DND-41 (cell line): Measurements from ENCODE around the gene ASB1.
A peak's percentile ranks its signal among the peaks of the same experiment; 100 is the strongest.

Source experiments
- ATAC-seq: fragments of 200-7000 bp; cut with Tn5 transposase; 3 replicates; pipeline ENCODE4 v1.9.1; 2021; ENCODE audit warnings: low read depth; ENCODE audit not compliant: insufficient read depth
- DNase-seq: peaks from one replicate; pipeline ENCODE4 v3.0.0-alpha.2; 2020
- H2AFZ ChIP-seq: 2 replicates; pipeline ENCODE4 v1.6.0; 2012; ENCODE audit warnings: low read depth, low read length
- H3K27ac ChIP-seq: 2 replicates; pipeline ENCODE4 v1.5.1; 2012; ENCODE audit warnings: low read length, inconsistent platforms
- H3K27me3 ChIP-seq: fragments of 200-600 bp; sonication (generic); 2 replicates; pipeline ENCODE4 v1.6.0; 2012; ENCODE audit warnings: low read length, mild to moderate bottlenecking, inconsistent platforms; ENCODE audit not compliant: insufficient read depth, poor library complexity
- H3K36me3 ChIP-seq: 2 replicates; pipeline ENCODE4 v1.5.1; 2012; ENCODE audit warnings: low read length, inconsistent platforms; ENCODE audit not compliant: insufficient read depth
- H3K4me1 ChIP-seq: 2 replicates; pipeline ENCODE4 v1.5.1; 2012; ENCODE audit warnings: mild to moderate bottlenecking, low read length; ENCODE audit not compliant: insufficient read depth
- H3K4me2 ChIP-seq: 2 replicates; pipeline ENCODE4 v1.6.0; 2012; ENCODE audit warnings: mild to moderate bottlenecking, moderate library complexity, low read length, inconsistent platforms; ENCODE audit not compliant: insufficient read depth
- H3K4me3 ChIP-seq, 2 experiments: fragments of 200-600 bp in 1 of 2; shearing (Covaris generic) in 1 of 2; 2 replicates each; pipeline ENCODE4 v1.5.1; 2012 to 2016; ENCODE audit warnings: inconsistent platforms in 2 of 2, low read length in 2 of 2, mild to moderate bottlenecking in 2 of 2, low read depth in 1 of 2, moderate library complexity in 1 of 2
- H3K79me2 ChIP-seq: 2 replicates; pipeline ENCODE4 v1.6.0; 2012; ENCODE audit warnings: low read length, inconsistent platforms; ENCODE audit not compliant: insufficient read depth
- H3K9ac ChIP-seq: 2 replicates; pipeline ENCODE4 v1.6.0; 2012; ENCODE audit warnings: low read depth, mild to moderate bottlenecking, inconsistent platforms, low read length, moderate library complexity
- H3K9me3 ChIP-seq: 2 replicates; pipeline ENCODE4 v1.5.1; 2012; ENCODE audit warnings: low read length, moderate library complexity, mild to moderate bottlenecking, inconsistent platforms; ENCODE audit not compliant: insufficient read depth, severe bottlenecking
- H4K20me1 ChIP-seq: 2 replicates; pipeline ENCODE4 v1.6.0; 2012; ENCODE audit warnings: low read length; ENCODE audit not compliant: insufficient read depth
- CTCF ChIP-seq: IDR thresholded peaks from 2 replicates; pipeline ENCODE4 v1.5.1; 2012; ENCODE audit warnings: borderline replicate concordance, low read length, moderate library complexity, mild to moderate bottlenecking; ENCODE audit not compliant: poor library complexity, severe bottlenecking; ENCODE audit errors: extremely low read depth
- EZH2 ChIP-seq: IDR thresholded peaks from 3 replicates; pipeline ENCODE4 v1.6.1; 2012; ENCODE audit warnings: borderline replicate concordance, low read depth, mild to moderate bottlenecking, moderate library complexity, low read length, inconsistent platforms; ENCODE audit not compliant: severe bottlenecking

ASB1 gene

GRCh38 chr2:238448031-238448955, 21.6 kb downstream of the ASB1 start:
- no peak overlapping the region for H2AFZ ChIP-seq
- no peak overlapping the region for H3K9ac ChIP-seq
- DNase-seq (no peak), ATAC-seq (peak; percentile 63)
- no peak overlapping the region for H3K4me3 ChIP-seq
- H4K20me1 ChIP-seq, result peaks cover 42% of the 10 kb centered on the region
- H3K27ac ChIP-seq, result no peak overlapping the region
- H3K36me3 ChIP-seq, result peaks cover 88% of the 10 kb centered on the region
- H3K79me2 ChIP-seq, result peaks cover 21% of the 10 kb centered on the region
- no peak overlapping the region for H3K4me2 ChIP-seq
- H3K9me3 ChIP-seq, result no peaks in the 10 kb centered on the region
- no peaks in the 10 kb centered on the region for H3K27me3 ChIP-seq
- H3K4me1 ChIP-seq, result no peaks in the 10 kb centered on the region
- TF ChIP-seq CTCF (no peak), EZH2 (no peak)

DNA sequence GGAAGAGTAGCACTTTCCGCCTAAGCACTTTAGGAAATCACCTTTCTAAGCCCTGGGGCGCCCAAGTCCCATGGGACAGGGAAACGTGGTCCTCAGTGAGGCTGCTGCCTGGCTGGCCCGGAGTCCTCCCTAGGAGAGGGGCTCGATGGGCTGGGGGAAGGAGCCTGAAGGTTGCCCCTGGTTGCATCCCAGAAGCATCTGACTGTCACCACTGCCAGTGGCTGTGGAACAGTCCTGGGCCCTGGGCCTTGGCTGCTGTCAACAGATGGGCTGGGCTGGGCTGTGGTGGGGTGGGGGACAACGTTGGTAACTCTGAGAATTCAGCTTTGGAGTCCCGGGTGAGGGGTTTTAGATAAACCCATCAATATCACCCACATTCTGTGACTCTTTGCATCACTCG, 22.5 kb downstream of the ASB1 start:
- no peak for DNase-seq
- Histone ChIP-seq H3K4me1 (no peaks in the 10 kb centered on the region), H3K27me3 (no peaks in the 10 kb centered on the region), H3K9me3 (no peaks in the 10 kb centered on the region), H3K4me2 (no peak overlapping the region), H3K9ac (no peak overlapping the region), H2AFZ (no peak overlapping the region), H3K36me3 (peaks cover 78% of the 10 kb centered on the region), H3K27ac (no peak overlapping the region), H4K20me1 (peaks cover 33% of the 10 kb centered on the region), H3K4me3 (no peak overlapping the region), H3K79me2 (peaks cover 13% of the 10 kb centered on the region)
- TF ChIP-seq CTCF, result no peak
- no peak for TF ChIP-seq EZH2
- ATAC-seq, result no peak

DNA sequence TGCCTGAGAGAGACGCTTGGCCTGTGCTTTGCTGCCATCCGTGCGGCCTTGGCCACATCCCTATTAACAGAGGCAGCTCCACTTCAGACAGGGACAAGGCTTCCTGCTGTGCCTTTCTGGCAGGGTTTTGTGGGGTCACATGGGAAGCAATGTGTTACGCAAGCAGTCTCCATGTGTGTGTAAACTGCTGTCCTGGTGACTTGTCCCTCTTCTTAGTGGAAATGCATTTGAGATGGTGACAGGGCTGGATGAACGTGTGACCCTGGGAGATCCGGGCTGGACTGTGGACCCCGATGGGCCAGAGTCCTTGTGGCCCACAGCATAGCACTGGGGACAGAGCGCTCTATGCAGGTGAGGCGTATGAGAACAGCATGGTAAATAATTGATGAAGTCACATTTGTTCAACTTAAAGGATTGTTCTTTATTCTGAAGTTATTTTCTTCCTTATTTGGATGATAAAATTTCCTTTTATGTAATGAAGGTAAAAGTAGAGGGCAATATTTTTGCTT, 23.2 kb downstream of the ASB1 start:
- Histone ChIP-seq H3K4me2 (no peak overlapping the region), H3K4me3 (no peak overlapping the region), H3K9ac (no peak overlapping the region), H4K20me1 (peaks cover 30% of the 10 kb centered on the region), H3K4me1 (no peaks in the 10 kb centered on the region), H2AFZ (no peak overlapping the region), H3K27ac (no peak overlapping the region), H3K36me3 (peaks cover 71% of the 10 kb centered on the region), H3K9me3 (no peaks in the 10 kb centered on the region), H3K27me3 (no peaks in the 10 kb centered on the region), H3K79me2 (peaks cover 10% of the 10 kb centered on the region; the same call in 1 of the 2 replicates)
- ATAC-seq, result no peak
- TF ChIP-seq CTCF, result no peak
- no peak for DNase-seq
